ENCODE measurements around the gene MRO. TPM values are rescaled to one million over a fixed set of nuclear protein-coding genes. Genes with fewer than 3 reads are reported as not detected.
"Not testable (repeated sequence)": the region's sequence is repeated elsewhere in the genome, so short reads cannot be mapped to it uniquely, and the experiment has no call there.

The MRO gene
- total and polyA plus RNA-seq, 2 of the 4 experiments (the other 2 are of a cell fraction): not detected

- H3K23ac ChIP-seq (ENCODE audit: low read depth, low read length): no peak overlapping the region
- no peak for ATAC-seq (ENCODE audit: low read depth)
Measured at GRCh38 chr18:50836521-50836957, 16.7 kb upstream of the MRO start.

GRCh38 chr18:50833496-50833895 is 13.7 kb upstream of the MRO start:
- intact Hi-C loops (cut with micrococcal nuclease): not testable (repeated sequence)

More at GRCh38 chr18:50836521-50836957, 16.7 kb upstream of the MRO start:
- Histone ChIP-seq H2AK5ac (ENCODE audit: low read depth, low read length) (no peak overlapping the region), H3K27ac (ENCODE audit: insufficient read depth, low read length) (no peak overlapping the region), H4K5ac (ENCODE audit: low read depth, low read length) (no peak overlapping the region), H2BK20ac (ENCODE audit: low read depth, low read length) (no peak overlapping the region), H4K8ac (ENCODE audit: low read depth in 2 of 2, low read length in 2 of 2) (no peak overlapping the region), H3K36me3 (ENCODE audit: control insufficient read depth, insufficient read depth, low read length) (no peaks in the 10 kb centered on the region), H3K4me1 (ENCODE audit: control insufficient read depth, insufficient read depth, low read length) (no peaks in the 10 kb centered on the region), H3K18ac (ENCODE audit: low read depth, low read length) (no peak overlapping the region), H4K91ac (ENCODE audit: insufficient read depth, low read depth, low read length) (no peak overlapping the region), H2AFZ (replicated peaks; ENCODE audit: low read length, poor library complexity) (no peak overlapping the region), H3K79me1 (ENCODE audit: low read depth in 1 of 2, low read length in 2 of 2) (no peaks in the 10 kb centered on the region), H3K9me1 (ENCODE audit: insufficient read depth, low read length) (no peaks in the 10 kb centered on the region), H3K4me3 (ENCODE audit: insufficient read depth, low read depth, low read length) (no peak overlapping the region), H3K14ac (replicated peaks; ENCODE audit: low read depth, low read length) (no peak overlapping the region), H2BK15ac (ENCODE audit: low read depth, low read length) (no peak overlapping the region), H3K9me3 (ENCODE audit: control insufficient read depth, insufficient read depth, low read length) (no peaks in the 10 kb centered on the region), H2BK120ac (ENCODE audit: low read depth, low read length) (no peak overlapping the region), H3K4me2 (ENCODE audit: low read depth, low read length) (no peak overlapping the region), H2BK5ac (ENCODE audit: low read depth, low read length, poor library complexity, severe bottlenecking) (no peak overlapping the region), H2AK9ac (replicated peaks; ENCODE audit: low read depth, low read length, poor library complexity) (no peak overlapping the region), H3K4ac (ENCODE audit: low read depth, low read length) (no peak overlapping the region), H4K20me1 (ENCODE audit: insufficient read depth, low read length) (no peaks in the 10 kb centered on the region), H3K27me3 (ENCODE audit: control insufficient read depth, insufficient read depth, low read length) (peaks cover 4% of the 10 kb centered on the region), H3K9ac (ENCODE audit: low read depth, low read length) (no peak overlapping the region), H3K56ac (ENCODE audit: extremely low read depth, insufficient read depth, low read length) (no peak overlapping the region)
- DNase-seq: peak; percentile 35
- POLR2A ChIA-PET (ENCODE audit: unreplicated experiment): interaction anchor here (0.6 kb wide), 1 partner anchor 17 kb away, joined by 4 read pairs; no protein-coding TSS in a partner anchor
- dilution Hi-C loops (cut with HindIII; ENCODE audit: low sequenced_read_pairs, unreplicated experiment): no loop called here
- intact Hi-C loops (cut with micrococcal nuclease): no loop called here
- CTCF ChIA-PET: interaction anchor here (0.7 kb wide), 2 partner anchors 107 to 297 kb away, joined by 3 read pairs; no protein-coding TSS in a partner anchor
- in situ Hi-C loops (cut with MboI; ENCODE audit: low sequenced_read_pairs): no loop called here
- no CpG with 5 or more reads among the region's 2 CpGs for WGBS, 2 experiments (ENCODE audit: extremely low coverage in 2 of 2, insufficient read length in 1 of 2)
- TF ChIP-seq MAFK (IDR thresholded peaks at IDR 0.05; ENCODE audit: low read depth, low read length) (no peak), CHD1 (IDR thresholded peaks at IDR 0.05; ENCODE audit: low read depth, low read length) (no peak), FOS (IDR thresholded peaks at IDR 0.05; ENCODE audit: low read depth, low read length) (no peak), CEBPB (IDR thresholded peaks at IDR 0.05; ENCODE audit: low read depth, low read length) (no peak), USF2 (IDR thresholded peaks at IDR 0.05; ENCODE audit: low read depth, low read length) (peak; percentile 54; the same call in 1 of the 2 replicates)
- no TSS peak for BruUV-seq (replicated peaks)

More at GRCh38 chr18:50833496-50833895, 13.7 kb upstream of the MRO start:
- dilution Hi-C loops (cut with HindIII; ENCODE audit: low sequenced_read_pairs, unreplicated experiment); H3K23ac ChIP-seq (ENCODE audit: low read depth, low read length); H4K20me1 ChIP-seq (ENCODE audit: insufficient read depth, low read length); H2AFZ ChIP-seq (replicated peaks; ENCODE audit: low read length, poor library complexity); H3K14ac ChIP-seq (replicated peaks; ENCODE audit: low read depth, low read length); H3K4ac ChIP-seq (ENCODE audit: low read depth, low read length); H2BK20ac ChIP-seq (ENCODE audit: low read depth, low read length); BruUV-seq (replicated peaks); H3K4me1 ChIP-seq (ENCODE audit: control insufficient read depth, insufficient read depth, low read length); H3K27ac ChIP-seq (ENCODE audit: insufficient read depth, low read length); H4K5ac ChIP-seq (ENCODE audit: low read depth, low read length); H4K91ac ChIP-seq (ENCODE audit: insufficient read depth, low read depth, low read length); H3K56ac ChIP-seq (ENCODE audit: extremely low read depth, insufficient read depth, low read length); POLR2A ChIA-PET (ENCODE audit: unreplicated experiment); H2AK9ac ChIP-seq (replicated peaks; ENCODE audit: low read depth, low read length, poor library complexity); H3K9me3 ChIP-seq (ENCODE audit: control insufficient read depth, insufficient read depth, low read length); H3K9me1 ChIP-seq (ENCODE audit: insufficient read depth, low read length); H3K9ac ChIP-seq (ENCODE audit: low read depth, low read length); ATAC-seq (ENCODE audit: low read depth); H4K8ac ChIP-seq (ENCODE audit: low read depth in 2 of 2, low read length in 2 of 2); CTCF ChIA-PET; H2BK5ac ChIP-seq (ENCODE audit: low read depth, low read length, poor library complexity, severe bottlenecking); H3K36me3 ChIP-seq (ENCODE audit: control insufficient read depth, insufficient read depth, low read length); H3K4me2 ChIP-seq (ENCODE audit: low read depth, low read length); H3K79me1 ChIP-seq (ENCODE audit: low read depth in 1 of 2, low read length in 2 of 2); in situ Hi-C loops (cut with MboI; ENCODE audit: low sequenced_read_pairs); H2AK5ac ChIP-seq (ENCODE audit: low read depth, low read length); H2BK15ac ChIP-seq (ENCODE audit: low read depth, low read length); H3K4me3 ChIP-seq (ENCODE audit: insufficient read depth, low read depth, low read length); DNase-seq; H3K27me3 ChIP-seq (ENCODE audit: control insufficient read depth, insufficient read depth, low read length); H2BK120ac ChIP-seq (ENCODE audit: low read depth, low read length); H3K18ac ChIP-seq (ENCODE audit: low read depth, low read length): not testable (repeated sequence)
- no CpG with 5 or more reads among the region's 7 CpGs for WGBS, 2 experiments (ENCODE audit: extremely low coverage in 2 of 2, insufficient read length in 1 of 2)
